Adrenal gland (tissue), 12 donors: ENCODE data around the gene TOR2A. TPM values are rescaled to one million over a fixed set of nuclear protein-coding genes. Genes with fewer than 3 reads are reported as not detected.
"Not testable (repeated sequence)": the region's sequence is repeated elsewhere in the genome, so short reads cannot be mapped to it uniquely, and the experiment has no call there.

Experiments used
- DNase-seq, 7 donors: peaks; one replicate each; pipeline ENCODE4 v3.0.0-alpha.2; 2019 to 2020
- H3K27ac ChIP-seq, 5 donors: fragments of 200-600 bp; sonication (generic) in 4 of 5; 1 replicate in 3 of 5; 2 replicates in 2 of 5; pipeline versions ENCODE4 v1.5.1 to v1.8.0; 2016 to 2020; ENCODE audit warnings: mild to moderate bottlenecking in 1 of 5
- H3K27me3 ChIP-seq: fragments of 200-600 bp; 2 replicates; pipeline ENCODE4 v1.8.0; 2021
- H3K36me3 ChIP-seq, 2 donors: fragments of 200-600 bp; replicated peaks in 1 of 2; 1 replicate in 1 of 2; 2 replicates in 1 of 2; pipeline versions ENCODE4 v1.5.1 to v1.8.0; 2018 to 2022
- H3K4me1 ChIP-seq, 2 donors: fragments of 200-600 bp; replicated peaks in 1 of 2; 1 replicate in 1 of 2; 2 replicates in 1 of 2; pipeline versions ENCODE4 v1.5.1 to v1.8.0; 2018 to 2021
- H3K4me3 ChIP-seq, 4 donors: fragments of 200-600 bp; sonication (generic) in 3 of 4; one replicate each; pipeline ENCODE4 v1.5.1; 2016 to 2018
- H3K9me3 ChIP-seq, 3 donors: fragments of 200-600 bp; sonication (generic) in 1 of 3; replicated peaks in 1 of 3; 1 replicate in 2 of 3; 2 replicates in 1 of 3; pipeline versions ENCODE4 v1.5.1 to v1.8.0; 2016 to 2021
- POLR2A ChIP-seq, 2 donors: fragments of 450-650 bp; IDR thresholded peaks; one replicate each; pipeline ENCODE4 v1.6.1; 2017; ENCODE audit warnings: antibody characterized with exemption in 2 of 2, mild to moderate bottlenecking in 2 of 2, moderate library complexity in 1 of 2
- WGBS, 4 donors: extraction: QIAGEN DNeasy Blood & Tissue Kit in 2 of 4; methylation state at CpG; one replicate each; pipeline versions ENCODE4 v1.1.5 to v1.1.7; 2013 to 2017; 5-methylcytosine and 5-hydroxymethylcytosine counted together
- intact Hi-C, 2 donors: fragments of 100-400 bp; cut with DNase I; formaldehyde crosslinking; loops; one replicate each; pipeline versions ENCODE4 v1.14.1 to v1.15.0; 2022 to 2023
- polyA plus RNA-seq, 3 donors: library from polyadenylated mRNA; stranded (reverse); fragments of 200-250 nt in 2 of 3; fragments of 350-450 nt in 1 of 3; fragmentation: Illumina TruSeq in 1 of 3; extraction: RNeasy Lipid Tissue Mini Kit (QIAGEN cat#74804) in 1 of 3; gene quantifications; one replicate each; pipeline ENCODE4 v1.2.3, GENCODE V29; 2013 to 2014
- total RNA-seq, 9 donors: library from RNA; depleted of rRNA in 4 of 9; stranded (reverse); fragments of >200 nt in 4 of 9; fragments of 120-200 nt in 1 of 9; fragmentation: NEBNext Ultra II Directional in 1 of 9; extraction: Animal tissue kit (Norgen Biotek cat#: 25700) in 1 of 9; gene quantifications; one replicate each; pipeline versions ENCODE4 v1.1.0 to v1.2.4, GENCODE V29; 2013 to 2023
- TF ChIP-seq, protein P1 (sequence below), 6 experiments: fragments of 450-650 bp in 4 of 6; fragments of 200-600 bp in 2 of 6; sonication (generic) in 1 of 6; IDR thresholded peaks; 1 replicate in 5 of 6; 2 replicates in 1 of 6; pipeline versions ENCODE4 v1.5.1 to v1.8.0; 2016 to 2021; ENCODE audit warnings: antibody characterized with exemption in 6 of 6, mild to moderate bottlenecking in 2 of 6, moderate library complexity in 1 of 6
- donor health status: healthy with polysubstance abuse.
- donor health status: Bipolar disorder and iron deficiency.
- donor health status: DM: yes; HTN: yes; CAD: no.
- donor health status: DM: no; HTN: no; CAD: no.
- donor health status: DM: no; HTN: no; CAD: no.
- donor health status: DM: yes; HTN: yes; CAD: no.

Gene TOR2A
- total and polyA plus RNA-seq, 12 donors = 4.3 to 30.6 (median 16.3) TPM

DNA sequence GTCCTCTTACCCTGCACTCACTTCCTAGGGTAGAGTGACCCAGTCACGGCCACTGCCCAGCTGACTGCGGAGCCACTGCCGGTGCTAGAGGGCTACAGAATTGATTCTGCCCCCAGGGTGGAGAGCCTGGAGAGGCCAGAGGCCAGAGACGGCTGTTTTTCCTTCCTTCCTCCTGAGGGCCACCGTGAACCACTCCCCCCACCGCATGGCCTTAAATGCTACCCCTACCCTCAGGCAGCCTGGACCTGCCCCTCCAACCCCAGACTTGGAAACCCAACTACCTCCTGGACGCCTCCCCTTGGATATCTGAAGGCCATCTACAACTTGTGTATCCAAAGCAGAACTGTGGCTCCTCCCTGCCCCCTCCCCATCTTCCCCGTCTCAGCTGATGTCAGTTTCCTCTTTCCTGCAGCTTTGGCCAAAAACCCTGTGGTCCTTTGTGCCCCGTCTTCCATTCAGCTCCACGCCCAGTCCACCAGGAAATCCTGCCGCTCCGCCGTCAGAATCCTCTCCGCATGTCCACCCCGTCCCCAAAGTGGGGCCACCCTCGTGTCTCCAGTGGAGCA is 27.1 kb upstream of the TOR2A start:
- intact Hi-C loops = no loop called here
- DNase-seq = peak; percentile 34 to 86 (median 64)
- no peaks in the 10 kb centered on the region for H3K9me3 ChIP-seq
- peaks cover 0 to 13% of the 10 kb centered on the region in 2 donors for H3K4me1 ChIP-seq
- H3K27ac ChIP-seq = peak overlapping the region in 3 of 5 donors; percentile 10 to 85 (median 38)
- no peak overlapping the region for H3K4me3 ChIP-seq
- TF ChIP-seq, protein P1, sequence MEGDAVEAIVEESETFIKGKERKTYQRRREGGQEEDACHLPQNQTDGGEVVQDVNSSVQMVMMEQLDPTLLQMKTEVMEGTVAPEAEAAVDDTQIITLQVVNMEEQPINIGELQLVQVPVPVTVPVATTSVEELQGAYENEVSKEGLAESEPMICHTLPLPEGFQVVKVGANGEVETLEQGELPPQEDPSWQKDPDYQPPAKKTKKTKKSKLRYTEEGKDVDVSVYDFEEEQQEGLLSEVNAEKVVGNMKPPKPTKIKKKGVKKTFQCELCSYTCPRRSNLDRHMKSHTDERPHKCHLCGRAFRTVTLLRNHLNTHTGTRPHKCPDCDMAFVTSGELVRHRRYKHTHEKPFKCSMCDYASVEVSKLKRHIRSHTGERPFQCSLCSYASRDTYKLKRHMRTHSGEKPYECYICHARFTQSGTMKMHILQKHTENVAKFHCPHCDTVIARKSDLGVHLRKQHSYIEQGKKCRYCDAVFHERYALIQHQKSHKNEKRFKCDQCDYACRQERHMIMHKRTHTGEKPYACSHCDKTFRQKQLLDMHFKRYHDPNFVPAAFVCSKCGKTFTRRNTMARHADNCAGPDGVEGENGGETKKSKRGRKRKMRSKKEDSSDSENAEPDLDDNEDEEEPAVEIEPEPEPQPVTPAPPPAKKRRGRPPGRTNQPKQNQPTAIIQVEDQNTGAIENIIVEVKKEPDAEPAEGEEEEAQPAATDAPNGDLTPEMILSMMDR (IDR thresholded peaks at IDR 0.05) = no peak
- peak in 1 of 2 donors; percentile 10 for TF ChIP-seq POLR2A (IDR thresholded peaks at IDR 0.05)
- no peaks in the 10 kb centered on the region for H3K36me3 ChIP-seq
- peaks cover 4% of the 10 kb centered on the region for H3K27me3 ChIP-seq
- WGBS, 4 donors = 39 to 53% (median 46%) methylated on average over 16 of the region's 16 CpGs

DNA sequence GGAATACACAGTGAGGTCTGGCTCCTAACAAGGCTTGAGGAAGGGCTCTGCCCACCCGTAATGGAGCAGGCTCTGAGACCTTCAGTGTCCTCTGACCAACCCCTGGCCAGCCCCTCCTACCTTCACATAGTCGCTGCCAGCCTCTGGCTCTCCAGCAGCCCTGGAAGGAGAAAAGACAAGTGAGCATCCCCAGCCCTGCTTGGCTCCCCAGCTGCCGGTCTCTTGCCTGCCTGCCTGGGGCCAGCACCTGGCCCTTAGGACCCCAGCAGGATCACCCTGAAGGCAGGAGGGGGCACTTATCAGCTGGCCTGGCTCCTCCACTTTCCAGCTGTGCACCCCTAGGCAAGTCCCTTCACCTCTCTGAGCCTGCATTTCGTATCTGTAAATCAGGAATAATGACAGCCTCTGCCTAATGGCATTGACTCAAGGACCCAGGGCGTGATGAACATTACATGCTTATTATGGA is 26.4 kb upstream of the TOR2A start:
- intact Hi-C loops = no loop called here
- H3K4me1 ChIP-seq = peaks cover 0 to 9% of the 10 kb centered on the region in 2 donors
- H3K27ac ChIP-seq = peak overlapping the region in 1 of 5 donors; percentile 46

DNA sequence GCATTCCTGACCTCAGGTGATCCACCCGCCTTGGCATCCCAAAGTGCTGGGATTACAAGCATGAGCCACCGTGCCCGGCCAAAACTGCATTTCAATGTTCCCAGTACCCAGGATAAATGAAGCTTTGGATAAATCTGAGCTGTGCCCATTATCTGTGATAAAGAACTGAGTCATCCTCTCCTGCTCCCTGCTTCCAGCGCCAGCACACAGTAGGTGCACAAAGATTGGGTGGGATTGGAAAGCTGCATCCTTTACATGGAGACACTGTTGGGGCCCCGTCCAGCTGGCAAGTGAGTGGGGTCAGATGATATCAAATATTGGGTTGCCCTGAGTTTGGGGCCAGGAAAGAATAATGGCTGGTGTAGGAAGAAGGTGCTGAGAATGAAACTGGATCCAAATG is 26.0 kb upstream of the TOR2A start:
- peaks cover 0 to 9% of the 10 kb centered on the region in 2 donors for H3K4me1 ChIP-seq
- peak overlapping the region in 1 of 5 donors; percentile 11 for H3K27ac ChIP-seq
- H3K9me3 ChIP-seq = no peaks in the 10 kb centered on the region
- DNase-seq = no peak
- no peak for TF ChIP-seq POLR2A (IDR thresholded peaks at IDR 0.05)
- TF ChIP-seq, protein P1 (IDR thresholded peaks at IDR 0.05) = no peak
- peaks cover 7% of the 10 kb centered on the region for H3K27me3 ChIP-seq
- intact Hi-C loops = no loop called here
- 70 to 82% (median 79%) methylated on average over 5 of the region's 5 CpGs for WGBS, 4 donors
- H3K4me3 ChIP-seq = no peak overlapping the region
- H3K36me3 ChIP-seq = no peaks in the 10 kb centered on the region

More for the DNA sequence above, 26.4 kb upstream of the TOR2A start:
- H3K4me3 ChIP-seq = no peak overlapping the region
- no peaks in the 10 kb centered on the region for H3K36me3 ChIP-seq
- no peak for DNase-seq
- TF ChIP-seq, protein P1 (IDR thresholded peaks at IDR 0.05) = no peak
- TF ChIP-seq POLR2A (IDR thresholded peaks at IDR 0.05) = no peak
- 36 to 44% (median 39%) methylated on average over 4 to 5 of the region's 5 CpGs for WGBS, 4 donors
- H3K27me3 ChIP-seq = peaks cover 4% of the 10 kb centered on the region
- H3K9me3 ChIP-seq = no peaks in the 10 kb centered on the region

DNA sequence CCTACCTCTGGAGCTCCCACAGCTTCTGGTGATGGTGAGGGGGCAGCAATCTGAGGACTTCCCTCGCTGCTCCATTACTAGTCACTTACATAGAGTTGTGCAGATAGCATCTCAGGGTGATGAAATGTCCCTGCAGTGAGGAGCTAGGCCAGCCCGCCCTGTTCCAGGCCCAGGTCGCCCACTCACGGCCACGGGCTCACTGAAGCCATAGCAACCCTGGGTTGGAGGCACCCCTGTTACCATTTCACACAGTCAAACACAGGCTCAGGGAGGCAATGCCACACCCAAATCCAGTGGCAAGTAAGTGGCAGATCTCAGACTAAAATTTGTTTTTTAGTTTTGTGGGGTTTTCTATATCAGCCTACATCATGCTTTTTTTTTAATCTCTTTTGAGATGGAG is 23.7 kb upstream of the TOR2A start:
- TF ChIP-seq, protein P1 (IDR thresholded peaks at IDR 0.05) = no peak
- TF ChIP-seq POLR2A (IDR thresholded peaks at IDR 0.05) = no peak
- intact Hi-C loops = no loop called here
- H3K4me3 ChIP-seq = no peak overlapping the region
- peaks cover 0 to 9% of the 10 kb centered on the region in 2 donors for H3K4me1 ChIP-seq
- 74 to 90% (median 85%) methylated on average over 3 to 5 of the region's 5 CpGs for WGBS, 4 donors
- no peaks in the 10 kb centered on the region for H3K36me3 ChIP-seq
- no peak overlapping the region for H3K27ac ChIP-seq
- no peaks in the 10 kb centered on the region for H3K9me3 ChIP-seq
- DNase-seq = no peak
- peaks cover 28% of the 10 kb centered on the region for H3K27me3 ChIP-seq

DNA sequence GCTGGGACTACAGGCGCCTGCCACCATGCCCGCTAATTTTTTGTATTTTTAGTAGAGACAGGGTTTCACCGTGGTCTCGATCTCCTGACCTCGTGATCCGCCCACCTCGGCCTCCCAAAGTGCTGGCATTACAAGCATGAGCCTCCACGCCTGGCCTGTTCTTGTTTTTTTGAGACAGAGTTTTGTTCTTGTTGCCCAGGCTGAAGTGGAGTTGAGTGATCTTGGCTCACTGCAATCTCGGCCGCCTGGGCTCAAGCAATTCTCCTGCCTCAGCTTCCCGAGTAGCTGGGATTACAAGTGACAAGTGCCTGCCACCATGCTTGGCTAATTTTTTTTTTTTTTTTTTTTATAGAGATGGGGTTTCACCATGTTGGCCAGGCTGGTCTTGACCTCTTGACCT is 21.7 kb upstream of the TOR2A start:
- WGBS, 4 donors = 76 to 80% (median 80%) methylated on average over 11 of the region's 11 CpGs
- H3K4me3 ChIP-seq, intact Hi-C loops: not testable (repeated sequence)

More for the DNA sequence above, 21.7 kb upstream of the TOR2A start:
- not testable (repeated sequence) for H3K4me1 ChIP-seq, H3K27ac ChIP-seq, DNase-seq, H3K36me3 ChIP-seq, H3K9me3 ChIP-seq
- H3K27me3 ChIP-seq = peaks cover 30% of the 10 kb centered on the region
